Measurements from ENCODE around the gene ZNF37A. TPM values are rescaled to one million over a fixed set of nuclear protein-coding genes. Genes with fewer than 3 reads are reported as not detected.

The ZNF37A gene
- 56.0 TPM for total RNA-seq

DNA sequence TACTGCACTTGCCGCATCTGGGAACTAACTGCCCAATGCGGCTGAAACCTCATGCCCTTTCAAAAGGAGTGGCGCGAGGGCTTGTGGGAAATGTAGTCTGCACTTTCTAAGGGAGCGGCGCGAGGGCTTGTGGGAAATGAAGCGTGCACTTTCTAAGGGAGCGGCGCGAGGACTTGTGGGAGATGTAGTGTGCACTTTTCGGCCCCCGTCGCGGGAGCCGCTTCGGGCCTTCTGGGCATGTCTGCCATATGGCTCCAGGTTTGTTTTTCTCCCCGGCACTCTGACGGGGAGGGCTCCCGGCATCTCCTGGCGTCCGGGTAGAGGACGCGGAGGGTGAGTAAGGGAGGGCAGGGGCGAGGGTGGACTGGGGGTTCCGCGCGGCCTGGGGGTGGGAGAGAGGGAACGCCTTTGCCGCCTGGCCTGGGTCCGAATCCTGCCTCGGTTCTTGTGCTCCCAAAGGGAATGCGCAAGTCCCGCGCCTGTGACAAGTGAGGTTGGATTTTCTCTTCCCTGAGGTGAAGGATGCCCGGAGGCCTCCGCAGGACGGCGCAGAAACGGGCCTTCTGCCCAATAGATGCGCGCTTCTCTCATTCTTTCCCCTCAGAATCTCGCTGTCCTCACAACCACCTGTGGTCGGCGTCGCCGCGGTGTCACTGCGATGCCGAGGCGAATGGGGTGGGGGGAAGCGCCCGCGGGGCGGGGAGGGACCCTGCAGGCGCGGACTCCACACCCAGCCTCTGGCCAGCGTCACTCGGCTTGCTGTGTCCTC lies at the start of gene ZNF37A:
ZNF37A (plus strand) TSS at position 180 of the 769 bp plus-strand sequence. CDS start 2,281 bp downstream, outside the sequence.

Small RNA genes lying within 50 kb of the gene (small RNA-seq; reads per million reads assigned to genes)
- gene AL117339.2 (ENCODE audit: low replicate concordance) (not detected), gene AL161931.1 (ENCODE audit: low replicate concordance) (not detected), gene FXYD6P2 (ENCODE audit: low replicate concordance) (not detected)

Other genes with a start within 250 kb of the ZNF37A start
- 75.1 TPM for gene ZNF248, start 236.7 kb upstream of the ZNF37A start, total RNA-seq
- gene ZNF25, start 117.7 kb upstream of the ZNF37A start, total RNA-seq, result 60.7 TPM
- 95.2 TPM for gene ZNF33A, start 83.7 kb upstream of the ZNF37A start, total RNA-seq

Data from parietal lobe (tissue), 2 donors.